Lower lobe of right lung (tissue), 2 donors: ENCODE results near the gene ZDHHC11B. TPM values are rescaled to one million over a fixed set of nuclear protein-coding genes. Genes with fewer than 3 reads are reported as not detected.

ENCODE experiments used
- ATAC-seq, 2 donors: fragments of 200-7000 bp; cut with Tn5 transposase; one replicate each; pipeline ENCODE4 v1.9.1; 2020 to 2022; ENCODE audit warnings: mild to moderate bottlenecking in 2 of 2, moderate library complexity in 2 of 2
- DNase-seq: peaks from one replicate; pipeline ENCODE4 v3.0.0-alpha.2; 2020
- H3K27ac ChIP-seq: fragments of 200-600 bp; one replicate; pipeline ENCODE4 v1.8.0; 2022
- H3K27me3 ChIP-seq: fragments of 200-600 bp; one replicate; pipeline ENCODE4 v1.8.0; 2022; ENCODE audit warnings: low read depth
- H3K36me3 ChIP-seq: fragments of 200-600 bp; one replicate; pipeline ENCODE4 v1.8.0; 2022; ENCODE audit warnings: mild to moderate bottlenecking
- H3K4me1 ChIP-seq: fragments of 200-600 bp; one replicate; pipeline ENCODE4 v1.8.0; 2022
- H3K4me3 ChIP-seq: fragments of 200-600 bp; one replicate; pipeline ENCODE4 v1.8.0; 2022; ENCODE audit warnings: mild to moderate bottlenecking
- H3K9me3 ChIP-seq: fragments of 200-600 bp; one replicate; pipeline ENCODE4 v1.8.0; 2022
- intact Hi-C: fragments of 100-400 bp; cut with DNase I; formaldehyde crosslinking; loops from one replicate; pipeline ENCODE4 v1.11.0; 2022
- total RNA-seq: library from RNA; stranded (reverse); fragmentation: NEBNext Ultra II Directional; extraction: Animal tissue kit (Norgen Biotek cat#: 25700); gene quantifications from one replicate; pipeline ENCODE4 v1.2.1, GENCODE V29; 2021
- TF ChIP-seq, protein P1 (sequence below): fragments of 200-600 bp; IDR thresholded peaks from one replicate; pipeline ENCODE4 v1.8.0; 2022; ENCODE audit warnings: antibody characterized with exemption, mild to moderate bottlenecking
- donor health status: DM: no; HTN: yes; CAD: no; lungs with severe emphysema.

Gene ZDHHC11B
- total RNA-seq, 1 donor from 2014 or later, result 14.9 TPM

DNA sequence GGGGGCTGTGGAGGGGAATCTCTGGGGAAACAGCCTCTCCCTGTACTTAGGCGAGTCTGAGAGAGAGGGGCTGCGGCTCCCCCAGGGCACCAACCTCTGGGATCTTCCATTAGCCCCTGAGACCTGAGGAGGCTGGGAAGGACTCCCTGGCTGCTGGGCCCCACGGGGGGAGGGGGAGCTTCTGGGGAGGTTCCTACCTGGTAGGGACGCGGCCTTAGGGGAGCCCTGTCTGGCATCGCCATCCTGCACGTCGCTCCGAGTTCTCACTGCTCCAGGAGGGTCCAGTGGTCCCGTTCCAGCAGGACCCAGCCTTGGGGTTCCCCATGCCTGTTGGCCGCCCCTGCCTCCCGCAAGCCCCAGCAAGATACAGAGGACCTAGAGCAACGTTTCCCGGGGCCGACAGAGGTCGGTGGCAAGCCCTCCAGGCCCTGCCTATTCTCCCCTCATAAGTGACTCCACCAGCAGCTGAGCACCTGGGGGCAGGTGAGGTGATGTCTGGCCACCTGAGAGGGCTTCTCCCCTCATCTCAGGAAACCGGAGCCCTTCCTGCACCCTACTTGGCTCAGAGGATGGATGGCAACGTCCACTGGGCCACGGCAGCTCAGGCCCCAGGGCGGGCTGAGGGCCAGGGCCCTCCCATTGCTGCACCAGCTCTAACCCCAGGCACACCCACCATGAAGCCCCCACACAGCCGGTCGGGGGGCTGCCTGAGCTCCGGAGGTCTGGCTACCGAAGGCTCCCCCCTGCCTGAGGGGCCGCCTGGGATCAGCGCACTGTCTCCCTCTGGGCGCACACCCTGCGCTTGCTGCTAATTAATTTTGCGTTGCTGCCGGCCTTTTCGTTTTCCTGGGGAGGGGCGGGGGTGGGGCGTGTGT, 113.9 kb downstream of the ZDHHC11B start:
- TF ChIP-seq, protein P1, sequence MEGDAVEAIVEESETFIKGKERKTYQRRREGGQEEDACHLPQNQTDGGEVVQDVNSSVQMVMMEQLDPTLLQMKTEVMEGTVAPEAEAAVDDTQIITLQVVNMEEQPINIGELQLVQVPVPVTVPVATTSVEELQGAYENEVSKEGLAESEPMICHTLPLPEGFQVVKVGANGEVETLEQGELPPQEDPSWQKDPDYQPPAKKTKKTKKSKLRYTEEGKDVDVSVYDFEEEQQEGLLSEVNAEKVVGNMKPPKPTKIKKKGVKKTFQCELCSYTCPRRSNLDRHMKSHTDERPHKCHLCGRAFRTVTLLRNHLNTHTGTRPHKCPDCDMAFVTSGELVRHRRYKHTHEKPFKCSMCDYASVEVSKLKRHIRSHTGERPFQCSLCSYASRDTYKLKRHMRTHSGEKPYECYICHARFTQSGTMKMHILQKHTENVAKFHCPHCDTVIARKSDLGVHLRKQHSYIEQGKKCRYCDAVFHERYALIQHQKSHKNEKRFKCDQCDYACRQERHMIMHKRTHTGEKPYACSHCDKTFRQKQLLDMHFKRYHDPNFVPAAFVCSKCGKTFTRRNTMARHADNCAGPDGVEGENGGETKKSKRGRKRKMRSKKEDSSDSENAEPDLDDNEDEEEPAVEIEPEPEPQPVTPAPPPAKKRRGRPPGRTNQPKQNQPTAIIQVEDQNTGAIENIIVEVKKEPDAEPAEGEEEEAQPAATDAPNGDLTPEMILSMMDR, result no peak
- DNase-seq (peak; percentile 48), ATAC-seq (no peak)
- H3K36me3 ChIP-seq, result peaks cover 9% of the 10 kb centered on the region
- H3K4me3 ChIP-seq, result no peak overlapping the region
- intact Hi-C loops, result no loop called here
- no peaks in the 10 kb centered on the region for H3K9me3 ChIP-seq
- H3K27me3 ChIP-seq, result no peaks in the 10 kb centered on the region
- H3K4me1 ChIP-seq, result peaks cover 35% of the 10 kb centered on the region
- no peak overlapping the region for H3K27ac ChIP-seq

DNA sequence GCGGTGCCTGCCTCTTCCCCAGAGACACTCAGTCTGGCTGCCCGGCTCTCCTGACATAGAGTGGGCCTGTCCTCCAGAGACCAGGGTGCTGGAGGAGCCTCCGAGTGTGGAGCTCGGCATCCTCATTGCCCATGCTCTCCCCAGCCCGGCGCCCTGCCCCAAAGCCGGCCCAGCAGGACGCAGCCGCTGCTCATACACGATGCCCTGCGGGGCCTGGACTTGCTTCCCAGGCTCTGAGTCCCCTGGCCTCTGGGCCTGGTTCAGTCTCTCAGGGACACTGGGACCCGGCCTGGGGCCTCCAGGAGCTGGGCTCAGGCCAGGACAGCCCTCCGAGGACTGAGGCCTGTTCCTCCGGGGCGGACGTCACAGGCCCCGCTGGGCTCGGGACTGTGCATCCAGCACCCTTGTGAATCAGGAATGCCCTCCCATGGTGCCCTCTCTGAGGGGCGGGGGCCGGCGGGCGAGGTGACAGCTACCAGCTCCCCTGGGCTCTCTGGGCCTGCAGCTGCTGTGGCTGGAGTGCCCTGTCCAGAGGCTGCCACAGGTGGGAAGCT, 114.6 kb downstream of the ZDHHC11B start:
- ATAC-seq (no peak), DNase-seq (peak; percentile 44)
- TF ChIP-seq, protein P1, result no peak
- H3K4me1 ChIP-seq, result peaks cover 35% of the 10 kb centered on the region
- no peak overlapping the region for H3K4me3 ChIP-seq
- H3K9me3 ChIP-seq, result no peaks in the 10 kb centered on the region
- H3K27me3 ChIP-seq, result no peaks in the 10 kb centered on the region
- no peak overlapping the region for H3K27ac ChIP-seq
- intact Hi-C loops, result no loop called here
- peaks cover 14% of the 10 kb centered on the region for H3K36me3 ChIP-seq

DNA sequence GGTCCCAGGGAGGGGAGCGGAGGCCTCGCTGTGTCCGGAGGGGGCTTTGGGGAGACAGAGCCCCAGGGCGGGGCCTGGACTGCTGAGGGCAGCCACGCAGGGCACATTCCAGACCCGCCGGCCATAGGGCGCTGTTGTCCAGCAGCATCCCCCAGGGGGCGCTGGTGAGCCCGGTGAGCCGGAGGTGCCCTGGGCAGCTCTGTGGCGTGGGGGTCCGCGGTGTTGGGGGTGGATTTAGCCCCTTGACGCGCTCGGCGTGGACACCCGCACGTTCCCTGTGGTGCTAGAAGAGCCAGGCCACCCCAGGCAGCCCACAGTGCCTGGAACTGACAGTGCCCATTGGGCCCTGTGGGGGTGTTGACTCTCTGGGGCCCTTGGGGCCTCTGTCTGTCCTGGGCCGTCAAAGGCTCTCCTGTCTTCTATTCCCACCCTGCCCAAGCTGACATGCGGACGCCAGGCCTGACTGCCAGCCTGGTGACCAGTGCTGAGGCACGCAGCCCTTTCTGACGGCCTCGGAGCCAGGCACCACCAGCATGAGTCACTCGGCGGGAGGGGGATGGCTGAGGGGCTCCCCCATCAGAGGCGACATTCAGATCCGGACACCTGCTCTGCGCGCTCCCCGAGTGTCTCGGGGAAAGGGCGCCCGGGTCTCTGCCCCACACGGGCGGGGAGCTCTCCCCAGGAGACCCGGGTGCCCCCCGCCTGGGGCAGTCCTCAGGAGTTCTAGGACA, 115.3 kb downstream of the ZDHHC11B start:
- H3K4me1 ChIP-seq, result peaks cover 32% of the 10 kb centered on the region
- DNase-seq (peak; percentile 49), ATAC-seq (peak; percentile 3 to 34)
- intact Hi-C loops, result no loop called here
- TF ChIP-seq, protein P1, result peak; percentile 65
- no peak overlapping the region for H3K27ac ChIP-seq
- no peak overlapping the region for H3K4me3 ChIP-seq
- peaks cover 20% of the 10 kb centered on the region for H3K36me3 ChIP-seq
- no peaks in the 10 kb centered on the region for H3K9me3 ChIP-seq
- no peaks in the 10 kb centered on the region for H3K27me3 ChIP-seq

DNA sequence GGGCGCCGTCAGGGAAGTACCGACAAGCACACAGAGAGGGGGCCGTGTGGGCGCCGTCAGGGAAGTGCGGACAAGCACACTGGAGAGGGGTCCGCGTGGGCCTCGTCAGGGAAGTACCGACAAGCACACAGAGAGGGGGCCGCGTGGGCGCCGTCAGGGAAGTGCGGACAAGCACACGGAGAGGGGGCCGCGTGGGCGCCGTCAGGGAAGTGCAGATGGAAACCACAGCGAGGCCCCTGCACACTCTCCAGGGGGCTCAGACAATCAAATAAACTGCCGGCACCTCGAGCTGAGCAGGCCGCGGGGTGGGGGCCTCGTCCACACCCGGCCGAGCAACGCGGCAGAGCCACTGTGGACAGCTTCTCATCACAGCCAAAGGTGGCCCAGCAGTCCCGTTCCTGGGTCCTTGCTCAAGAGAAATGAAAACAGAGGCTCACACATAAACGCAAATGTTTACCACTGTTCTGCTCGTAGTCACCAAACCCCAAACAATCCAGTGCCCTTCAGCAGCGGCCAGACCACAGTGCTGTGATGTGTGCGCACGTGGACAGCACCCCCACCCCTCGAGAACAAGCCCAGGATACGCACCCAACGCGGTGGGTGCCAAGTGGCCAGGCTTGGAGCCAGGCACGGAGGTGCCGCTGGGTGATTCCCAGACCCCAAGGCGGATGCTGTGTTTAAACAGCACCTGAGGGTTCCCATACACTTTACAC, 116.1 kb downstream of the ZDHHC11B start:
- Histone ChIP-seq H3K36me3 (peaks cover 29% of the 10 kb centered on the region), H3K4me1 (peaks cover 24% of the 10 kb centered on the region), H3K4me3 (no peak overlapping the region), H3K27ac (no peak overlapping the region), H3K27me3 (no peaks in the 10 kb centered on the region), H3K9me3 (no peaks in the 10 kb centered on the region)
- intact Hi-C loops, result no loop called here
- ATAC-seq (no peak), DNase-seq (no peak)
- TF ChIP-seq, protein P1, result no peak

DNA sequence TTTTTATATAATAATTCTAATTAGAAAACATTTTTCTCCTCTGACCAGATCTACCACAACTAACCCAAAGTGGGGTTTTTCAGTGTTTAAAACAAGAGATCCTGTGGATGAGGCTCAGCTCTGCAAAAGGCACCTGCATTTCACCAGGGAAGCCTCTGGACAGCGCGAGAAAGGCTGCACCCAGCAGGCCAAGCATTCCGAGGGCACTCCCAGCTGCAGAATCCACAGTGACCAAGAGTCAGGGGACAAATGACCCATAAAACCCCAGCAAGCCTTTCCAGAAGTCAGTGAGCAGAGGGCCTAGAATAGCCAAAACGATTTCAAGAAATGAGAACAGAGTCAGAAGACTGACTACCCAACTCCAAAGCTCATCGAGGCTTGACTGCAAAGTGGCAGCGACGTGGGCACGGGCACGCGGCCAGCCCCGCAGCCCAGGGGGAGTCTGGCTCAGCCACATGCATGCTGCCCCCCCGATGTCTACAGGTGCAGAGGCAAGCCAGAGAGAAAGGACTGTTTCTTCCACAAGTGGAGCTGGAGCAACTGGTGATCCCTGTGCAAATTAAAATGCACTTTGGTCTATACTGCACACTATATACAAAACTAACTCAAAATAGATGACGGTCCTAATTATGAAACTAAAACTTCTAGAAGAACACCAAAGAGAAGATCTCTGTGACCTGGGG, 117.6 kb downstream of the ZDHHC11B start:
- DNase-seq (peak; percentile 28), ATAC-seq (no peak)
- Histone ChIP-seq H3K27ac (no peak overlapping the region), H3K9me3 (no peaks in the 10 kb centered on the region), H3K4me1 (peaks cover 9% of the 10 kb centered on the region), H3K27me3 (no peaks in the 10 kb centered on the region), H3K36me3 (peaks cover 39% of the 10 kb centered on the region), H3K4me3 (no peak overlapping the region)
- intact Hi-C loops, result no loop called here
- TF ChIP-seq, protein P1, result no peak
